HCEC 1CT (cell line): ENCODE measurements around the gene PSMA1.

Source experiments
- DNase-seq: peaks from one replicate; pipeline ENCODE4 v3.0.0-alpha.2; 2017

The PSMA1 gene

DNA sequence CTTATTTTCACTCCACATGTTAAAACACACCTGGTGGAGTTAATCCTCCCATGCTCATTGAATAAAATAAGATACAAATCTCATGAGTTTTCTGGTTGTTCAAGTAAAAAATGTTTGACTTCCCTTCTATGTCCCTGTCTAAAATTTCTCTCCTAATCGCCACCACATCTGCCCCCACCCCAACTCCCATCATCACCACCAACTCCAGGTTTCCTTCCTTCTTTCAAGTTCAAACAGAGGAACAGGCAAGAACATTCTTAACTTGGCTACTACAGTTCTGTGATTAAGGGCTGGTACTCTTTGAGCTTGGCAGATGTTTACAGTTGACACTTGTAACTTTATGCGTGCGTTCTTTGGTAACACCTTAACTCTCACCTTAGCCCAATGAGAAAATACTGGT is 9.1 kb upstream of the PSMA1 start:
- DNase-seq = no peak

- DNase-seq = no peak
These were observed 2.6 kb upstream of the PSMA1 start for GRCh38 chr11:14522801-14523200.

DNA sequence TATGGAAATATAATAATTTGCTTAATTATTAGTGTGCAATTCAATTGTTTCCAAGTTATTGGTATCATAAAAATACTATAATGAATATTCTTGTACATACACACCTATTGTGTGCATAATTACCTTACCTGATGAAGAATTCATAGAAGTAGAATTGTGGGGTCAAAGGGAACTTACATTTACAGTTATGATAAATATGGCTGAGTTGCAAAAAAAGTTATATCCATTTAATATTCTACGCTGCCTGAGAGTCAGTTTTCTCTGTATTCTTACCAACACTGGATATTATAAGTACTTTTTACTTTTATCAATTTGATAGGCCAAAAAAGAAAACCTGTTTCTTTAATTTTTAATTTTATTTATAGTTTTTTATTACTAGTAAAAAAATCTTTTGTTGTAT is 2.1 kb upstream of the PSMA1 start:
- DNase-seq = no peak

GRCh38 chr11:14520747-14521151 is 563 bp upstream of the PSMA1 start:
- DNase-seq = no peak

- peak; percentile 45 for DNase-seq
These were observed 629 bp downstream of the PSMA1 start for GRCh38 chr11:14519597-14519916.

DNA sequence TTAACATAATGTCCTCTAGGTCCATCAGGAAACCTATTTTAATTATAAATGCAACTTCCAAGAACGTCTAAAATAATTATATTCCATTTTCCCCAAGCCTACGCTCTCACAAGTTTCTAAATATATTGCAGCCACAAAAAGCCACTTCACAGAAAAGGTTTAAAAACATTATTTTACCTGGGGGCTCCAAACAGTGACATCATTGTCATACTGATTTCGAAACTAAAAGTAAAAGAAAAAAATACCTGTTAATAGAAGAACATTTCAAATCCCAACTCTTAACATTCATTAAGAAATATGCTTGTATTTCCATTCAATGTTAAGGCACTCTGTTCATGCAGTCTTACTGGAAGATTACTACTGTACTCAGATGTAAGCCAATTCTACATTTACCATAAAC is 1.4 kb downstream of the PSMA1 start:
- DNase-seq = no peak

- no peak for DNase-seq
These were observed 6.4 kb downstream of the PSMA1 start for GRCh38 chr11:14513800-14514199.

GRCh38 chr11:14506532-14506931 is 13.7 kb downstream of the PSMA1 start:
- DNase-seq = no peak

- no peak for DNase-seq
These were observed 17.2 kb downstream of the PSMA1 start for GRCh38 chr11:14503023-14503422.

GRCh38 chr11:14502039-14502438 is 18.1 kb downstream of the PSMA1 start:
- DNase-seq = no peak

- peak; percentile 59 for DNase-seq
These were observed 20.0 kb downstream of the PSMA1 start for GRCh38 chr11:14500181-14500651.

DNA sequence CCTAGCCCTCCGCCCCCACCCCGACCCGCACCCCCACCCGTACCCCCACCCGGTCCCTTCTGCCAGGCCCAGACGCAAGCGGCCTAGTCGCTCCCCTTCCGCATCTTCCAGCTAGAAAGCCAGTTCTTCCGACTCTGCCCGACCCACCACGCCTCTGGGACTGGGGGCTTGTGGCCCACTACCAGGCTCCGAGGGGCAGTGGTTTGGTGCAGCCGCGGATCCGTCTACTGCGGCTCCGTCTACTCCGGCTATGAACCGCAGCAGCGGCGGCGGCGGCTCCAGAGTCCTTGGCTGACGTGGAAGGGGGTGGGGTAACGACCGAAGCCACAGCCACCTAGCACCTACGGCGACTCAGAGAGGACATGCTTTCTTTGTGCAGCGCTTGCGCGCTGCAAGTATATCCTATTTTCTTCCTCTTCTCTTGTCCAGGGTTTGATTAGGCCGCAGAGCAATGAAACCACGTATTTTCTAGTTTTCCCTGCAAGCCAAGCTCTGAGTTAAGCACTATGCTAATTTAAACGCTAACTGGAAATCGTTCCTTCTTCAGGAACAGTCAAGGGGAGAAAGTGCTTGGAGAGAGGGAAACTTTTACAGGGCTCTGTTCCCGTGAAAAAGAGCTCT is 20.5 kb downstream of the PSMA1 start, which contains the start of gene COPB1:
Gene COPB1 (minus strand): TSS at position 252 of the 621 bp plus-strand sequence. CDS start 883 bp downstream, outside the sequence.
- peak; percentile 94 for DNase-seq

DNA sequence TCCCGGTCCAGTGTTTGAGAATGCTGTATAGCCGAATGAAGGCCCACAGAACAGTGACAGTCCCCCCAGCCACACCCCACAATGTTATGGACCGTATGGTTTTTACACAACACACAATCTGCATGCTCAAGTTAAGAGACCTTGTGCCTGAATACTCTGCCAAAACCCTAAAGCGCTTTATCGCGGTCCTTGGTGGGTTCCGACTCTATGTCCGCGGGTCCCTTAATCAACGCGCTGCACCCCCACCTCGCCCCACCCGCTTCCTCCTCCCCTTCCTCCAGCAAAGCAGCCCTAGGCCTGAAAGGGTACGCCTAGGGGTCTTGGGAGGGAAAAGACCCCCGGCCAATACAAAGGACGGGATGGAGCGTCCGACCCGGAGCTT is 21.0 kb downstream of the PSMA1 start:
- DNase-seq = no peak

DNA sequence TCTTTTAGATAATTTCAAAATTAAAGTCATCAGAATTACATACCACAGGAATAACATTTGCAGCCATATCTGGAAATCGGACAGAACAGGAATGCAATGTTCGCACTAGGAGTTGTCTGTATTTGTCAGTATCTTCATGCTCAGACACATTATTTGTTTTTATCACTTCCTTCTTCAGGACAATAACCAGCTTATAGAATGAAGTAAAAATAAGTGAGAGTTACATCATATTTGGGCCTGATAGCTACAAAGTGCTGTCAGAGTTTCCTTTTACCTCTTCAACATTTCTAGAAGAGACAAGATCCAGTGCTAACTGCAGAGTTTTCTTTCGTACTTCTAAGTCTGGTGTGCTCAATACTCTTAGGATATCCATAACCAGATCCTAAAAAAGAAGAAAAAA is 39.5 kb downstream of the PSMA1 start:
- no peak for DNase-seq

- no peak for DNase-seq
These were observed 49.1 kb downstream of the PSMA1 start for GRCh38 chr11:14471127-14471526.

GRCh38 chr11:14463623-14464022 is 56.6 kb downstream of the PSMA1 start:
- no peak for DNase-seq

- DNase-seq = no peak
These were observed 60.0 kb downstream of the PSMA1 start for GRCh38 chr11:14460147-14460546.

- DNase-seq = no peak
These were observed 61.8 kb downstream of the PSMA1 start for GRCh38 chr11:14458377-14458776.

DNA sequence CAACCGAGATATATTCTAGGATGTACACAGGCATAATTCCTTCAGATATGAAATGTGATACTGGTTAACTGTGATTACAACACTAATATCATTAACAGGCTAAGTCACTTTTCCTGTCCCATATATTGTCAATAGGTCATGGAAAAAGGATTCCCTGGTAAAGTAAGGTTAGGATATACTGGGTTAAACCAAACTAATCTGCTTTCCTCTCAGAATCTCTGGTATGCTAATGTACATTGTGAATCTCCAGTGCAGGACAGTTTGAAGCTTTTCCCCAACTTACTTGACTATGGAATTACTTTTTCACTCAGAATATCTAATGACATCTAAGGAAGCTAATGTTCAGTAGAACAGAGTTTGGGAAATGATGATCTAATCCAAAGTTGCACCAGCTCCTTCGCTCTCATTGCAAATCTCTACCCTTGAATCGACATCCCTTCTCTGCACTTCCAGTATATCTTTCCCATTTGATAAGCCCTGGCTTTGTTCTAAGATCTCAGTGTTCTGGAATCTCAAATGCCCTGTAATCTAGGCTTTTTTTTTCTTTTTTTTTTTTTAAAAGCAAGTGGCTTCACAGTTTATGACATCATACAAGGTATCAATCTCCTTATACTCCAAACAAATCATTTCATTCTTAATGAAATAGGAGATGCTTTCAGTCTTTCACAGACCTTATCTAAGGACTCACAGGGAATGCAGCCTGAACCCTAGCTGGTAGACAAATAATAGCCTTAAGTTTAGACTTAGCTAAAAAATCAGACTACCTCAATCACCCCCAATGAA is 64.3 kb downstream of the PSMA1 start:
- no peak for DNase-seq
